ENCODE data around the gene EVA1B. TPM values are rescaled to one million over a fixed set of nuclear protein-coding genes. Genes with fewer than 3 reads are reported as not detected.
A peak's percentile ranks its signal among the peaks of the same experiment; 100 is the strongest.

Gene EVA1B
- total and polyA plus RNA-seq, 2 of the 4 experiments (the other 2 are of a cell fraction) = 49.8 to 64.6 TPM

GRCh38 chr1:36343651-36344394 is 20.4 kb upstream of the EVA1B start:
- H3K18ac ChIP-seq (ENCODE audit: low read depth, low read length) = no peak overlapping the region
- no peak overlapping the region for H2BK120ac ChIP-seq (ENCODE audit: low read depth, low read length)
- peaks cover 74% of the 10 kb centered on the region for H3K36me3 ChIP-seq (ENCODE audit: control insufficient read depth, insufficient read depth, low read length)
- no peak overlapping the region for H3K4me3 ChIP-seq (ENCODE audit: insufficient read depth, low read depth, low read length)
- POLR2A ChIA-PET (ENCODE audit: unreplicated experiment) = no interaction called here
- H3K4me2 ChIP-seq (ENCODE audit: low read depth, low read length) = no peak overlapping the region
- H3K4ac ChIP-seq (ENCODE audit: low read depth, low read length) = no peak overlapping the region
- H4K8ac ChIP-seq (ENCODE audit: low read depth in 2 of 2, low read length in 2 of 2) = peak overlapping the region in 1 of 2 experiments; percentile 60; a peak in 2 of 4 replicates
- DNase-seq (no peak), ATAC-seq (ENCODE audit: low read depth) (no peak)
- in situ Hi-C loops (cut with MboI; ENCODE audit: low sequenced_read_pairs) = no loop called here
- peak overlapping the region; percentile 78 for H2BK5ac ChIP-seq (ENCODE audit: low read depth, low read length, poor library complexity, severe bottlenecking)
- peaks cover 9 to 46% of the 10 kb centered on the region in 2 experiments; a peak in 2 of 4 replicates for H3K79me1 ChIP-seq (ENCODE audit: low read depth in 1 of 2, low read length in 2 of 2)
- peak overlapping the region; percentile 40; the same call in 1 of the 2 replicates for H3K27ac ChIP-seq (ENCODE audit: insufficient read depth, low read length)
- no peak overlapping the region for H4K5ac ChIP-seq (ENCODE audit: low read depth, low read length)
- WGBS, 2 experiments (ENCODE audit: extremely low coverage in 2 of 2, insufficient read length in 1 of 2) = 91% methylated on average over 9 of the region's 24 CpGs; no CpG with 5 or more reads in 1 of the 2 experiments
- H2AK5ac ChIP-seq (ENCODE audit: low read depth, low read length) = peak overlapping the region; percentile 57
- no peaks in the 10 kb centered on the region for H3K27me3 ChIP-seq (ENCODE audit: control insufficient read depth, insufficient read depth, low read length)
- no peak overlapping the region for H3K23ac ChIP-seq (ENCODE audit: low read depth, low read length)
- H2BK15ac ChIP-seq (ENCODE audit: low read depth, low read length) = no peak overlapping the region
- TF ChIP-seq FOS (IDR thresholded peaks at IDR 0.05; ENCODE audit: low read depth, low read length) = no peak
- no peaks in the 10 kb centered on the region for H4K20me1 ChIP-seq (ENCODE audit: insufficient read depth, low read length)
- H3K56ac ChIP-seq (ENCODE audit: extremely low read depth, insufficient read depth, low read length) = no peak overlapping the region
- intact Hi-C loops (cut with micrococcal nuclease) = no loop called here
- H3K9ac ChIP-seq (ENCODE audit: low read depth, low read length) = no peak overlapping the region
- H3K14ac ChIP-seq (replicated peaks; ENCODE audit: low read depth, low read length) = no peak overlapping the region; the same call in 1 of the 2 replicates
- H3K9me3 ChIP-seq (ENCODE audit: control insufficient read depth, insufficient read depth, low read length) = no peaks in the 10 kb centered on the region
- peaks cover 11% of the 10 kb centered on the region for H3K9me1 ChIP-seq (ENCODE audit: insufficient read depth, low read length)
- BruUV-seq (replicated peaks) = no TSS peak
- H2BK20ac ChIP-seq (ENCODE audit: low read depth, low read length) = no peak overlapping the region
- CTCF ChIA-PET = interaction anchor here (0.7 kb wide), 1 partner anchor 76 kb away, joined by 5 read pairs; no protein-coding TSS in a partner anchor
- no peak overlapping the region for H4K91ac ChIP-seq (ENCODE audit: insufficient read depth, low read depth, low read length)
- H3K4me1 ChIP-seq (ENCODE audit: control insufficient read depth, insufficient read depth, low read length) = peaks cover 12% of the 10 kb centered on the region
- H2AK9ac ChIP-seq (replicated peaks; ENCODE audit: low read depth, low read length, poor library complexity) = peak overlapping the region; percentile 95
- peak overlapping the region; percentile 36 for H2AFZ ChIP-seq (replicated peaks; ENCODE audit: low read length, poor library complexity)
- dilution Hi-C loops (cut with HindIII; ENCODE audit: low sequenced_read_pairs, unreplicated experiment) = no loop called here

All from IMR-90 (cell line).